NK-92 (cell line): ENCODE data around the gene DOCK1.

Experiments used
- DNase-seq: peaks from one replicate; lab custom pipeline; 2025; ENCODE audit not compliant: unreplicated experiment; lab: John Stamatoyannopoulos, UW

DOCK1 gene

GRCh38 chr10:127486355-127486754 is 581.1 kb downstream of the DOCK1 start:
- DNase-seq: no peak

GRCh38 chr10:127492607-127493250 is 587.5 kb downstream of the DOCK1 start:
- DNase-seq: no peak

- DNase-seq: no peak
Measured at GRCh38 chr10:127496035-127496434, 590.8 kb downstream of the DOCK1 start.

GRCh38 chr10:127497685-127498084 is 592.5 kb downstream of the DOCK1 start:
- DNase-seq: no peak

- DNase-seq: no peak
Measured at GRCh38 chr10:127498087-127498486, 592.9 kb downstream of the DOCK1 start.

GRCh38 chr10:127500127-127500526 is 594.9 kb downstream of the DOCK1 start:
- DNase-seq: no peak
